Hepatic stellate cell (primary cell): ENCODE measurements around the gene KIF26A.

Experiments
- DNase-seq: peaks from one replicate; pipeline ENCODE4 v3.0.0; 2011; ENCODE audit warnings: low spot score

KIF26A gene

DNA sequence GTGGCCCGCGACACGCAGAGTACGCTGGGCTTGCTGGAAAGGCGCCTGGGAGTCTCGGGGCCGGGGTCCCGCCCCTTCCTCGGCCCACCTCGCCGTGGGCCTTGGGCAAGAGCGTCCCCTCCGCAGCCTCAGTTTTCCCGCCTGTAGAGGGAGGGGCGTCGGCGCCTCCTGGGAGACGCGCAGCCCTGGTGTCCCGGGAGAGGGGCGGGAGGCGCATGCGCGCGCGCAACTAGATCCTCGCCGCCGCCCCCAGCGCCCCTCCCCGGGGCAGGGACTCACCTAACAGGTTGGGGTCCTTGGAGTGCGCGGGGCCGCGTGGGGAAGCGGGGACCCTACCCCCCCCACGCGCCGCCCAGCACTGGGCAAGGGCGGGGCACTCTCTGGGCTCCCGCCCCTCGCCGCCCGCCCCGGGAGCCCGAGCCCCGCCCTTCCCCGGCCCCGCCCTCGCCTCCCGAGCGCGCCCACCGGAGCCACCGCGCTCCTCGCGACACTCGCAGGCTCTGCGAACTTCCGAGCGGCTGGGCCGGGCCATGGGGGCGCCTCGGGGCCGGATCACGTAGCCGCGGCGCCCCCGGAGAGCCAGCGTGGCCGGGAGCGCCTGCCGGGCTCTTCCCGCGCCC, at the start of gene KIF26A:
TSS of gene KIF26A (plus strand) at position 490 of the 620 bp plus-strand sequence. CDS start 136 bp downstream, outside the sequence.
- DNase-seq: no peak

DNA sequence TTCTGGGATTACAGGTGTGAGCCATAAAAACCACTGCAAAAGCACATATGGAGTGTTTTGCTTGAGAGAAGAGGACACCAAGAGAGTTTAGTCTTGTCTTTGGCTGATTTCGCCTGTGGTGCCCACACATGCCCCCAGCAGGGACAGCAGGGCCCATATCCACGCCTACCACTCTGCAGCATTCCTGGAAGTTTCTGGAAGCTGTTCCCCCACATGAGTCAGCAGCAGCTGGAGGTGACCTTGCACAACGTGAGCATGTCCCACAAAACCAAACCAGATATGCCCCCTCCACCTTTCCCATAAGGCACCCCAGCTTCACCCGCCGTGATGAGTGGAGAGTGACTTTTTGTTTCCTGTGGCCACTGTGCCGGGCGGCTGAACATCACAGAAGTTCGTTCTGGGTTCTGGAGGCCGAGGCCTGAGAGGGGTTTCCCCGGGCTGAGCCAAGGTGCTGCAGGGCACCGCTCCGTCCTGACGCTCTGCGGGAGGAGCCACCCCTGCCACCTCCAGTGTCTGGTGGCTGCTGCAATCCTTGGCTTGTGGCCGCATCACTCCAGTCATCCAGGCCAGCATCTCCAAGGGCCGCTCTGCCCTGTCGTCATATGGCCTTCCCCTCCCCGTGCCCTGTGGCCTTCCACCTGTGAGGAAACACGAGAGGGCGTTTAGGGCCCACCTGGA, 48.2 kb upstream of the KIF26A start:
- no peak for DNase-seq

DNA sequence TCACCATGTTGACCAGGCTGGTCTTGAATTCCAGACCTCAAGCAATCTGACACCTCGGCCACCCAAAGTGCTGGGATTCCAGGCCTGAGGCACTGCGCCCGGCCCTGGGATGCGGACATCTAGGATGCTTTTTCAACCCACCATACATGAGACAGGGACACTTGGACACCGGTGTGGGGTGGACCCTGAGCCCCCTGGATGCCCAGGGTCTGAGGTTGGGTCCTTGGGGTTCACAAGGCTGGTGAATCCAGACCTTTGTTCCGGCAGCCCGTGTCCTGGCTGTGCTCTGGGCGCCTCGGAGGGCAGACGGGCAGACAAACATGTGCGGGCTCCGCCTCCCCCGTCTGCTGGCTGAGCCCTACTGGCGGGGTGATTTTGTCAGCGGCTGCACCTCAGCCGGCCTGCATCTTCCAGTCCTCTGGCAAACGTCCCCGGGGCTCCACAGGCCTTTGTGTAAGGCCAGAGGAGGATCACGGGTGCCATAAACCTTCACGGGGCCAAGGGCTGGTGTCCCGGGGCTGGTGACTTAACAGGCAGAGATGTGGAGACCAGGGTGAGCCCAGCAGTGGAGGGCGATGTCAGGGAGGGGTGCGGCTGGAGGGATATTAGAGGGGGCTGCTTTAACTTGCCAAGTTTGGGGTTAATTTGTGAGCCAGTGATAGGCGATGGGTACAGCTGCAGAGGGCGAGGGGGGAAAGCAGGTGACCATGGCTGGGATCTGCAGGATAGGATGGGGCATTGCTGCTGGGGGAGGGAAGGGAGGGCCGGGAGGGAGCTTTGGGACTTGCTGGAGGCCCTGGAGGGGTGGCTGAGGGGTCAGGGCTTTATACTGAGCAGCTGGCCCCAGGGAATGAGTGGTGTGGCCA, 47.1 kb upstream of the KIF26A start:
- DNase-seq: no peak

DNA sequence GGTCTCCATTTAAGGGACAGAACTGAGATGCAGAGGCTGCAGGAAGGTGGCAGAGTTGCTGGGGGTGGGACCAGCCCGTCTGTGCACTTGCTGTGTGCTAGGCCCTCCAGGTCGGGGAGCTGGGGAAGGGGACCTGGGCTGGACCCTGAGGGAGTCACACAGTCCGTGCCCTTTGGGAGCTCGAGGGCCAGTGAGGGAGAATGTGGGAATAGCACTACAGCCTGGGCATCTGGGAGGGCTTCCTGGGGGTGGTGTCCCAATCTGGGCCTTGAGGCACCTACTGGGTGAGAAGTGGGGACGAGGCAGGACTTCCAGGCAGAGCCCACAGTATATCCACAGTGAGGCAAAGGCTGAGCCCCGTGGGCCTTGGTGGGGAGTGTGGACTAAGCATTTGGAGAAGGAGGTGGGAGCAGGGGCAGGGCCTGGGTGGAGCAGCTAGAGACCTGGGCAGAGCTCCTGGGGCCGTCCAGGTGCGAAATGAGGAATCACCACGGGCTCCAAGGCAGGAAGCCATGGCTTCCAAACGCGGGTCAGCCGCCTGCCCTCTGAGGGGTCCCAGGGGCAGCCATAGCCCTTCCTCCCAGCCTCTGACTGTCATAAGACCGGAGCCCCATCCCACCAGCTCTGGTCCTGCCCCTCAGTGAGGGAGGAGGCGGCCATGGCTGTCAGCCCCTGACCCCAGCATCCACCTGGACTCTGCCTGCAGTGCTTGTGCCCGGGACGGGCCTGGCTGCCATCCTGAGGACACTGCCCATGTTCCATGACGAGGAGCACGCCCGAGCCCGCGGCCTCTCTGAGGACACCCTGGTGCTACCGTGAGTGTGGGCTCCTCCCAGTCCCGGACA, 46.2 kb upstream of the KIF26A start:
- no peak for DNase-seq

DNA sequence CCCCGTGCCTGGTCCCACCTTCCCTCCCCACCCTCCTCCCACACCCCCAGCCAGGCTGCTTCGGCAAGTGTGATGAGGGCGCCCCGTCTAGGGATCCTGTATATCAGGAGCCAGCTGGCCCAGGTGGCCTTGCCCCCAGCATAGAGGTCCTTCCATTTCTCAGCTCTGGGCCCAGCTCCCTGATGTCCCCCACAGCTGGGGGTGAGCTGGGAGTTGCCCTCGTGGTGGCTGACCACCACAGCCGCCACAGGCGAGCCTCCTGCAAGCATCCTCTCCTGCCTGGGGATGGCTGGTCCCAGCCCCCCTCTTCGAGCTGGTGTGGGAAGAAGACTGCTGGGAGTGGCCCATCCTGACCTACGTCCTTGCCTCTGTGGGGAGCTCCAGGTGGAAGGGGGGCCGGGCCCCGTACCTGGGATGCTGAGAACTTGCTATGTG, 45.4 kb upstream of the KIF26A start:
- no peak for DNase-seq

DNA sequence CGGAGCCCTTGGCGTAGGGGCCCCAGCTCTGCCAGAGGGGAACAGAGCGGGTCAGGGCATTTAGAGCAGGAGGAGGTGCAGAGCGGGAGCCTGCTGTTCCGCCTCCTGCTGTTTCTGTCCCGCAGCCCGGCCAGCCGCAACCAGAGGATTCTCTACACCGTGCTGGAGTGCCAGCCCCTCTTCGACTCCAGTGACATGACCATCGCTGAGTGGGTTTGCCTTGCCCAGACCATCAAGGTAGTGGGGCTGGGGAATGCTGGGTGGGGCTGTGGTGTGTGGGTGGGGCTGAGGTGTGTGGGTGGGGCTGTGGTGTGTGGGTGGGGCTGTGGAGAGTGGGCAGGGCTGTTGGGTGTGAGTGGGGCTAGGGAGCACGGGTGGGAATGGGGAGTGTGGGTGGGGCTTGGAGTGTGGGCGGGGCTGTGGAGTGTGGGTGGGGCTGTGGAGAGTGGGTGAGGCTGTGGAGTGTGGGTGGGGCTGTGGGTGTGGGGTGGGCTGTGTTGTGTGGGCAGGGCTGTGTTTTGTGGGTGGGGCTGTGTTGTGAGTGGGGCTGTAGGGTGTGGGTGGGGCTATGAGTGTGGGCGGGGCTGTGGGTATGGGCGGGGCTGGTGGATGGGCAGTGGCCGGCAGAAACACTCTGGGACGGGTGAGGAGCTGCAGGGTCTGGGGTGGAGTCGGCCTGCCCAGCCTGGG, 44.9 kb upstream of the KIF26A start:
- DNase-seq: no peak

DNA sequence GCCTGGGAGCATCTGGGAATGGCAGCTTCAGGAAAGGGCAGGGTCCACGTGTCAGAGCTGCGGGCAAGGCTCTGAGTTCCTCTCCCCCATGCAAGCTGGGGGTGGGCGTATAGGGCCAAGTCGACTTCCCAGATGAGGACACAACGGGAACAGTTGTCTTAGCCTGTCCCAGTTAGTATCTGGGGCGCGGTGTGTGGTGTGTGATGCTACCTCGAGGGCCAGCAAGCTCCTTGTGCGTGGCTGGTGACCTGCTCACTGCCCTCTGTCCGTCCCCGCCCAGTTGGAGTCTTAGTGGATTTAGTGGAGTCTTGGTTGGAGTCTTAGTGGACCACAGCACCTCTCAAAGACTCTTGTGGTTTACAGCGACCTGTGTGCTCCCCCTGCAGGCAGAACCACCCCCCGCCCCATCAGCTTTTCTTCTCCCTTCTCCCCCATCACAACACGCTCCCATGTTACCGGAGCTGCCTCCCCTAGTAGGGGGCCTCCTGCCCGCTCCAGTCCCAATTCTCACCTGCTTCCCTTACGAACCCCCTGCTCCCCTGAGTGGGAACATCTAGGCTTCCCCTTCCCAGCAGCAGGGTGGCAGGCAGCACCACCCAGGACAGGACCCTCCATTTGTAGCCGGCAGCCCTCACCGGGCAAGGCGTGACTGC, 44.2 kb upstream of the KIF26A start:
- DNase-seq: no peak

DNA sequence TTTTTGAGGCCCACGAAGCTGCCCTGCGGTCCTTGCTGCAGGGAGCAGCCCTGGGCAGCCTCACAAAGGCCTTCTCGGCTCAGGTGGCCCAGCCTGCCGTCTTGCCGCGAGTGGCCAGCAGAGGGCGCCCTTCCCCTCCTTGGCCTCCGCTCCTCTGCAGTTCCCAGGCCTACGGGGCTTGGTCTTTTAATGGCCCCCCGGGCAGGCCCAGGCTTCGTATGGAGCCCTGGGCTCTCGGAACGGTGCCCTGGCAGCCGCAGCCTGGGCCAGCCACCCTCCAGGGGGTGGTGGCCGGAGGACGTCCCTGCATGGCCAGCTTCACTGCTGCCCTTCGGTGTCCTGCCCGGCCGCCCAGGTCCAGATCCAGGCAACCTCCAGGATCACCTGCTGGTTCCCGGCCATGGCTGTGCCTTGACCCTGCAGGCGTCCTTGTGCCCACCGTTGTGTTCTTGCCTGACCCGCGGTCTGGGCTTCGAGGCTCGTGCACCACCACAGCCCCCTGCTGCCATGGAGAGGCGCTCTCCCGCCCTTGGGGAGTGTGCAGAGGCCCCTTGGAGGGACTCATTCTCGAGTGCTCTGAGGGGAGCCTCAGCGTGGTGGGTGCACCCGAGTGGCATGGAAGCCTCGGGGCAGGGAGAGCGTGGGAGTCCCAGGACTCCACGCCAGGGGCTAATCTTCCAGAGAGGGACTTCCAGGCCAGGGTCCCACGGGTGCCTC, 43.5 kb upstream of the KIF26A start:
- DNase-seq: peak; percentile 82

DNA sequence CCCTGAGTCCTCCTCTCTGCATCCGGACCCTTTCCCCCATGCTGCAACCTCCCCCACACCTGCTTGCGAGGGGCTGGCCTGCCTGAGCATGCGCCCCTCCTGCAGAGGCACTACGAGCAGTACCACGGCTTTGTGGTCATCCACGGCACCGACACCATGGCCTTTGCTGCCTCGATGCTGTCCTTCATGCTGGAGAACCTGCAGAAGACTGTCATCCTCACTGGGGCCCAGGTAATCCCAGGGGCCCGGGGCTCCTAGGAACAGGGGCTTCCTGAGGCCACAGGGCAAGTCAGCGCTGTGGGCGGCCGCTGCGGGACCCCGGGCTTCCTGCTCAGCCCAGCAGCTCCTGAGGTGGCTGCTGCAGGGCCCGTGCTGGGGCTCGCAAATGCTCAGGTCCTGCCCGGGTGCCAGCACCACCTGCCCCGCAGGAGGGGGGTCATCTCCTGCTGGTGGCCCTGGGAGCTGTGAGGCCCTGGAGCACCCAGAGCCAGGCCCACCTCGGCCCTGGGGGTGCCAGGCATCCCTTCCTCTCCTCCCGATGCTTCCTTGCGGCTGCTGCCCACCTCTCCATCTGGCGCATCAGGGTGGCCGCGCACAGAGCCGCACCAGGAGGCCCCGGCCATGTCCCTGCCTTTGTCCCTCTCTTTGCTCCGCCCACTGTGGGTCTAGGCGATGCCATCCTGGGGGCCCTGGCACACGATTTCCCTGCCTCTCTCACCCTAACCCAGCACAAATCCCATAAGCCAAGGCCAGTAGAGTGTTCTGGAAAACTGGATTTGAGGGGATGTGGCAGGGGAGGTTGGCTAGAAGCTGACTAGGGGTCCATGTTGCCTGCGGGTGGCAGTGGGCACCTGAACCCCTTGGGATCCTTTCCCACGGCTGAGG, 42.7 kb upstream of the KIF26A start:
- no peak for DNase-seq

DNA sequence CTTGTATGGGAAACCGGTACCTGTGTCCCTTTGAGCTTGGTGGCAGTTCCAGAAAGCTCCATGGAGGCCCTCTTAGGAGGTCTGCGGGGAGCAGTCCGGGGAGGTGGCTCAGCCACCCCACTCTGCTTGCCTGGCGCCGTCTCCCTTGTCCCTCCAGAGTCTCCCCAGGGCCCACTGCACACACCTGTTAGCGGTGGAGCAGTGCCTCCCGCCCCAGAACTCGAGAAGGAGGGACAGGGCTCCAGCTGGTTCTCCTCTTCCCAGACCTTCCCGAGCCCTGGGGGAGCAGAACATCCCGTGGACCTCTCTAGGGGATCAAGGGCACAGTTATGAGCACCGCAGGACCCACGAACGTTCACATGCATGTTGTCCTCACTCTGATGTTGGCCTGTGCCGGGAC, 42.1 kb upstream of the KIF26A start:
- no peak for DNase-seq

DNA sequence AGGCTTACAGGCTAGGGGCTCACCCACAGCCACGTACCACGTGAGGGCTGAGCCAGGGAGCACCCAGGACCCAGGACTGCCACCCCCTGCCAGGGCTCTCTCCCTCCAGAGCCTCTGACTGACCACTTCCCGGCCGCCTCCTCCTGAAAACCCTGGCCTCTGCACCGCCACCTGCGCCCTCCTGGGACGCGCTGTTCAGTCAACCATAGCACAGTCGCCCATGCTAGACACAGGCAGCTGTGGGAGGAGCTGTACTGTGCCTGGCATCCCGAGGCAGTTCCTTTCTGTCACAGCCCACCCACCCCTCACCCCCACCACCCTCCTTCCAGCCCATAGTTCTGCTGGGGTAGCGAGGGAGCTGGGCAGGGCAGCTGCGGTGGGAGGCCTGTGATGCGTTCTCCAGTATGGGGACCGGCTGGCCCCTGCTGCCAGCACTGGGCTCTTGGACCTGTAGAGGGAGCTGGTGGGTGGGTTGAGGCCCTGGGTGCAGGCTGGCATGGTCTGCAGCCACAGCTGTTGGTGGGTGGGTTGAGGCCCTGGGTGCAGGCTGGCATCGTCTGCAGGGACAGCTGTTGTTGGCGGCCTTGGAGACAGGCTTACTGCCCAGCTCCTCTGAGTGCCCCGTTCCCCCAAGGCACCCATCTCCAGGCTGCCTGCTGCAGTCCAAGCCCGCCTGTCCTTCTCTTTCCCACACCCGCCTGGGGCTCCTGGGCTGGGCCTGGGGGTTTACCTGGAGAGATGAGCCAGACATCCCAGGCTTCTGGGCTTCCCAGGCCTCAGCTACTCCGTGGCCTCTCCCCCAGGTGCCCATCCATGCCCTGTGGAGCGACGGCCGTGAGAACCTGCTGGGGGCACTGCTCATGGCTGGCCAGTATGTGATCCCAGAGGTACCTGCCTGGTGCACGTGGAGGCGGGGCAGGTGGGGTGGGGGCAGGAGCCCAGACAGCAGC, 41.4 kb upstream of the KIF26A start:
- no peak for DNase-seq

DNA sequence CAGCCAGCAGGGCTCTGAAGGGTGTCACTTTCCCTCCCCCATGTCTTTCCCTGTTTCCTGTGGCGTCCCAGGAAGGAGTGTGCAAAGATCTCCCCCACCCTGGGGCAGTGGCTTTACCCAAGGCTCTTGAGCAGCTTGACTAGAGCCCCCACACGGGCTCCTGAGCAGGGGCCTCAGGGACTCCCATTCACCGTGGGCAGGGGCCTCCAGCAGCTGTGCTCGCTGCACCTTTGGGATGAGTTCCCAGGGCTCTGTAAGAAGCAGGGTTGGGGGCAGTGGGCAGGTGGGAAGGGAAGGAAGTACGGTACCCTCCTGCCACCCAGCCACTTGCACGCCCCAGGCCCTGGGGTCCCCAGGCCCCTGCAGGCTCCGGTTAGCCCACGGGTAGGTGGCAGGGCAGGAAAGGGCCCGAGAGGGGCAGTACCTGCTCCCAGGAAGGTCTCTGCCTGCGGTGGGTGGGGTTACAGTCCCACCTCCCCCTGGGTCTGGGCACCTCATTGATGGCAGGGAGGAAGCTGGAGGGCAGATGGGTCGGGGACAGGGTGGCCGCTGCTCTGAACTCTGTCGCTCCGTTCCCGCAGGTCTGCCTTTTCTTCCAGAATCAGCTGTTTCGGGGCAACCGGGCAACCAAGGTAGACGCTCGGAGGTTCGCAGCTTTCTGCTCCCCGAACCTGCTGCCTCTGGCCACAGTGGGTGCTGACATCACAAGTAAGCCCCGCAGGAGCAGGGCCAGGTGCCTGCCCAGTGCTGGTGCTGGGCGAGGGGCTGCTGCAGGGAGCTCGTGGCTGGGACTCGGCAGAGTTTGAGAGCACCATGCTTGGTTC, 39.9 kb upstream of the KIF26A start:
- no peak for DNase-seq

DNA sequence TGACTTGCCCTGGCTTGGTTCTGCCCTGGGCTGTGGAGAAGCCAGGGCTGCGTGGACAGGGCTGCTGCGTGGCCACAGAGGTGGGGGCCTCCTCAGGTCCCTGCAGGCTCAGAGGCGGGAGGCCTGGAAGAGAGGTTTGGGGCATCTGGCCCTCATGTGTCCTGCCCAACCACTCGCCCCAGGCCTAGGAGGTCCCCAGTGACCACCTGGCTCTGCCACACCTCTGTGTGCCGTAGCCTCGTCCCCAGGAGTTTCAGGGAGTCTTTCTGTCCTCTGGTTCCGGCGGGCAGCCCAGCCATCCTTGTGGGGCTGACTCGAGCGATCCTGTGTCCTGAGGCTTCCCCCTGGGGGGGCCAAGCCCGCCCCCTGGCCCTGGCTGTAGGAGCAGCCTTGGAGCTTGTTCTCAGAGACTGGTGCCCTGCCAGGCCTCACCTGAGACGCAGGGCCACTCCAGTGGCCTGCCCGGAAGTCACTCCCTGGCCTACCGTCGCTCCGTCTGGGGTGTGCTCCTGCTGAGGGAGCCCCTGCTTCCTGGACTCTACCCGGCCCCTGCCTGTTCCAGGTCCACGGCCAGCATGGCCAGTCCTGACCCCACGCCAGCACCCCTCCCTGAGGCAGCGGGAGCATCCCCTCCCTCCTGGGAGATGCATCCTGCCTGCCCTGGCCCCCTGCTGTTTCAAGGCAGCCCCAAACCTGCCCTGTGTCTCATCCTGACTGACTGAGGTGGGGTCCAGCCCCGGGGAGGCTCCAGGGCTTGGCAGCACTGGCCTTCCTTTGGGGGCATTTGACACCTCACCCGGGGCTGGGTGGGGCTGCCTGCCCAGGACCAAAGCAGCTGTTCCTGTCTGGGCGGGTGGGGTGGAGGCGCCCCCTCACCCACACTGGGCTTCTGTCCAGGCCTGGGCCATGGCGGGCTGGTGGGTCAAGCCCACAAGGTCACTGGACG, 39.0 kb upstream of the KIF26A start:
- DNase-seq: no peak

DNA sequence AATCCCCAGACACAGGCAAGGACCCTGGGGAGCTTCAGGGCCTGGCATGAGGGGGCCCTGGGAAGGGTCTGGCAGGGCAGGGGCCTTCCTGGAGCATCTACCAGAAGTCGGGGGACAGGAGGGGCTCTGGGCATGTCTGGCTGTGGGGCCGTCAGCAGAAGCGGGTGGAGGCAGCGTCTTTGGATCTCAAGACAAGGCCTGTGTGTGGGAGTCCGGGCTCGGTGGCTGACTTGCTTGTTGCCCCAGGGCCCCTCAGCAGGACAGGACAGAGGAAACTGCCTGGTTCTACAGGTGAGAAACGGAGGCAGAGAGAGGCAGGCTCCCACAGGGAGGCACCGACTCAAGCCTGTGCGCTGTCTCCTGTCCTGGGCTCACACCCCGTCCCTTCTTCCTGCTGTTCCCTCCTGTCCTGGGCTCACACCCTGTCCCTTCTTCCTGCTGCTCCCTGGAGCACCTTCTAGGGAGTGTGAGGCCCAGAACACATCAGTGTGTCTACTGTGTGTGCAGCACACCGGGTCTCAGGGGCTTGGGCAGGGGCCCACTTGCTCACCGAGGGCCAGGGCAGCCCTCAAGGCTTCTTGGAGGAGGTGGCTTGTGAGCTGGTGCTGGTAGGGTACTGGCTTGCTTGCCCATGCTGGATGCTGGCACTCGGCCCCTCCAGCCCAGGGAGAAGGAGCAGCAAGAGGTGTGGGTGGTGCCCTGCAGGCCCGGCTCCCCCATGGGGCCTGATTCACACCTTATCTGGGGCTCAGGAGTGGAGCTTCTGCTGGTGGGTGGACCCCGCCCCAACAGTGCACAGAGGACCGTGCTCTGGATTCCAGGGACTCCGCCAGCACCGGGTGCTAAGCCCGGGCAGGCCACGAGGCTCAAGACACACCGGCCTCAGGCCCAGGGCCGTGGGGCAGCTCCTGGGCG, 38.0 kb upstream of the KIF26A start:
- no peak for DNase-seq

DNA sequence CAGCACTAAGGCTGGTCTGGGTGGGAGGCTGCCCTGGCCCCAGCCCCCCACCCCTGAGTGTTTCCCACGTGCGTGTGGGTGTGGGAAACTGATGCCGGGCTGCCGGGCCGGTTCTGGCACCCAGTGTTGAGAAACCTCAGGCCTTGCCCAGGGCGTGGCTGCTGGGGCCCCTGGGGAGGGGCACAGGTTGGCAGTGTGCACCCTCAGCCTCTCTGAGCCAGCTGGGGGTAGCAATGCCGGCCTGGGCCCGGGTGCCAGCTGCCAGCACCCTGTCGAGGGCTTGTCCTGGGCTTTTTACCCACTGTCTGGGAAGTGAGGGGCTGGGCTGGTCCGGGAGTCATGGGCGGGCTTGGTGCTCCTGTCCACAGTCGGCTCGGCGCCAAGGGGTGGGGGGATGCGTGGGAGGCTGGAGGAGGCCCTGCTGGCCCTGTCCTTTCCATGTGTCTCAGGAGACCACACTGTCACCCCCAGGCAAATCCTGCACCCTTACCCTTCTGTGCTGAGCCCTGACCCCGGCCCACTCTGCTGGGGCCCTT, 37.2 kb upstream of the KIF26A start:
- DNase-seq: no peak
